ENCODE results near the gene FCN3.
A peak's percentile ranks its signal among the peaks of the same experiment; 100 is the strongest.

Gene FCN3

GRCh38 chr1:27397110-27397509 lies 22.5 kb upstream of the FCN3 start:
- Histone ChIP-seq H3K79me2 (ENCODE audit: control insufficient read depth, low read length) (no peaks in the 10 kb centered on the region), H3K9me2 (replicated peaks; ENCODE audit: control insufficient read depth, low read length) (no peaks in the 10 kb centered on the region), H3K36me3 (ENCODE audit: control insufficient read depth, low read length) (no peaks in the 10 kb centered on the region), H3K4me2 (ENCODE audit: low read length) (no peak overlapping the region), H4K20me1 (ENCODE audit: control insufficient read depth, insufficient read depth, low read depth, low read length) (no peaks in the 10 kb centered on the region), H3K4me1 (ENCODE audit: control insufficient read depth, low read length) (peaks cover 7% of the 10 kb centered on the region), H3K4me3 (ENCODE audit: low read length) (no peak overlapping the region), H3K27me3 (ENCODE audit: control insufficient read depth, low read length) (no peaks in the 10 kb centered on the region), H3K9me3 (ENCODE audit: control insufficient read depth, insufficient read depth, low read length) (no peaks in the 10 kb centered on the region), H3K27ac (ENCODE audit: low read depth, low read length) (no peak overlapping the region), H3F3A (ENCODE audit: control insufficient read depth, insufficient read depth) (no peaks in the 10 kb centered on the region)
- TF ChIP-seq, protein P1, sequence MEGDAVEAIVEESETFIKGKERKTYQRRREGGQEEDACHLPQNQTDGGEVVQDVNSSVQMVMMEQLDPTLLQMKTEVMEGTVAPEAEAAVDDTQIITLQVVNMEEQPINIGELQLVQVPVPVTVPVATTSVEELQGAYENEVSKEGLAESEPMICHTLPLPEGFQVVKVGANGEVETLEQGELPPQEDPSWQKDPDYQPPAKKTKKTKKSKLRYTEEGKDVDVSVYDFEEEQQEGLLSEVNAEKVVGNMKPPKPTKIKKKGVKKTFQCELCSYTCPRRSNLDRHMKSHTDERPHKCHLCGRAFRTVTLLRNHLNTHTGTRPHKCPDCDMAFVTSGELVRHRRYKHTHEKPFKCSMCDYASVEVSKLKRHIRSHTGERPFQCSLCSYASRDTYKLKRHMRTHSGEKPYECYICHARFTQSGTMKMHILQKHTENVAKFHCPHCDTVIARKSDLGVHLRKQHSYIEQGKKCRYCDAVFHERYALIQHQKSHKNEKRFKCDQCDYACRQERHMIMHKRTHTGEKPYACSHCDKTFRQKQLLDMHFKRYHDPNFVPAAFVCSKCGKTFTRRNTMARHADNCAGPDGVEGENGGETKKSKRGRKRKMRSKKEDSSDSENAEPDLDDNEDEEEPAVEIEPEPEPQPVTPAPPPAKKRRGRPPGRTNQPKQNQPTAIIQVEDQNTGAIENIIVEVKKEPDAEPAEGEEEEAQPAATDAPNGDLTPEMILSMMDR (IDR thresholded peaks at IDR 0.05; ENCODE audit: low read depth, low read length, poor library complexity, severe bottlenecking), result no peak
- TF ChIP-seq EZH2phosphoT487 (IDR thresholded peaks at IDR 0.05; ENCODE audit: borderline replicate concordance, low read length), result no peak

GRCh38 chr1:27395441-27396195 lies 21.0 kb upstream of the FCN3 start:
- H3K4me3 ChIP-seq (ENCODE audit: low read length), result no peak overlapping the region
- no peaks in the 10 kb centered on the region for H4K20me1 ChIP-seq (ENCODE audit: control insufficient read depth, insufficient read depth, low read depth, low read length)
- no peaks in the 10 kb centered on the region for H3K9me3 ChIP-seq (ENCODE audit: control insufficient read depth, insufficient read depth, low read length)
- no peaks in the 10 kb centered on the region for H3F3A ChIP-seq (ENCODE audit: control insufficient read depth, insufficient read depth)
- H3K4me2 ChIP-seq (ENCODE audit: low read length), result no peak overlapping the region
- TF ChIP-seq, protein P1 (IDR thresholded peaks at IDR 0.05; ENCODE audit: low read depth, low read length, poor library complexity, severe bottlenecking), result peak; percentile 92
- no peak for TF ChIP-seq EZH2phosphoT487 (IDR thresholded peaks at IDR 0.05; ENCODE audit: borderline replicate concordance, low read length)
- no peaks in the 10 kb centered on the region for H3K9me2 ChIP-seq (replicated peaks; ENCODE audit: control insufficient read depth, low read length)
- peaks cover 16% of the 10 kb centered on the region for H3K4me1 ChIP-seq (ENCODE audit: control insufficient read depth, low read length)
- H3K79me2 ChIP-seq (ENCODE audit: control insufficient read depth, low read length), result no peaks in the 10 kb centered on the region
- H3K36me3 ChIP-seq (ENCODE audit: control insufficient read depth, low read length), result no peaks in the 10 kb centered on the region
- no peak overlapping the region for H3K27ac ChIP-seq (ENCODE audit: low read depth, low read length)
- no peaks in the 10 kb centered on the region for H3K27me3 ChIP-seq (ENCODE audit: control insufficient read depth, low read length)

DNA sequence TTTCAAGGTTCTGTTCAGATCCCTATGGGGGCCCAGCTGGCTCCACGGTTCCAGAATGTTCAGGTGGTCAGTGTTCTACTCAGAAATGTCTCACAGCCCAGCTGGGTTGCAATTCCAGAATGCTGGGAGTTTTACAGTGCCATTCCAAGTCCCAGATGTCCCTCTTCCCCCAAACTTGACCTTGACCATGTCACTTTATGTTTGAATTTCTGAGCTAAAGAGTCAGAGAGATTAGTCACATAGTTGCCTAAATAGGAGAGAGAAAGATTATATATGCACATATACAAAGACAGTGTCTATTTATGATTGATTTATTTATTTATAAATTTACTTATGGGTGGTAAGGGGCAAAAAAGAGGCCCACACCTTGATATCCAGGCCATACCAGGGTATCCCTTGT lies 20.3 kb upstream of the FCN3 start:
- no peaks in the 10 kb centered on the region for H3K9me2 ChIP-seq (replicated peaks; ENCODE audit: control insufficient read depth, low read length)
- no peaks in the 10 kb centered on the region for H4K20me1 ChIP-seq (ENCODE audit: control insufficient read depth, insufficient read depth, low read depth, low read length)
- H3F3A ChIP-seq (ENCODE audit: control insufficient read depth, insufficient read depth), result no peaks in the 10 kb centered on the region
- no peak overlapping the region for H3K4me2 ChIP-seq (ENCODE audit: low read length)
- H3K4me3 ChIP-seq (ENCODE audit: low read length), result no peak overlapping the region
- TF ChIP-seq, protein P1 (IDR thresholded peaks at IDR 0.05; ENCODE audit: low read depth, low read length, poor library complexity, severe bottlenecking), result no peak
- TF ChIP-seq EZH2phosphoT487 (IDR thresholded peaks at IDR 0.05; ENCODE audit: borderline replicate concordance, low read length), result no peak
- H3K27ac ChIP-seq (ENCODE audit: low read depth, low read length), result no peak overlapping the region
- H3K4me1 ChIP-seq (ENCODE audit: control insufficient read depth, low read length), result peaks cover 16% of the 10 kb centered on the region
- H3K9me3 ChIP-seq (ENCODE audit: control insufficient read depth, insufficient read depth, low read length), result no peaks in the 10 kb centered on the region
- no peaks in the 10 kb centered on the region for H3K79me2 ChIP-seq (ENCODE audit: control insufficient read depth, low read length)
- H3K27me3 ChIP-seq (ENCODE audit: control insufficient read depth, low read length), result no peaks in the 10 kb centered on the region
- H3K36me3 ChIP-seq (ENCODE audit: control insufficient read depth, low read length), result no peaks in the 10 kb centered on the region

Data from DOHH2 (cell line).